GM12878 (cell line): ENCODE measurements around the gene OPCML. TPM values are rescaled to one million over a fixed set of nuclear protein-coding genes. Genes with fewer than 3 reads are reported as not detected.

Experiments used
- ATAC-seq: fragments of 200-7000 bp; cut with Tn5 transposase; 3 replicates; pipeline ENCODE4 v1.9.1; 2020; ENCODE audit warnings: mild to moderate bottlenecking, moderate library complexity
- BruUV-seq: library from RNA; stranded (reverse); fragments of 400-500 nt; replicated peaks from 2 replicates; lab custom pipeline; 2021; lab: Mats Ljungman, UMichigan
- CTCF ChIA-PET: fragments of 300-600 bp; sonication (Branson Sonifier 250); formaldehyde crosslinking; extraction: SDS; loops from one replicate; lab custom pipeline; 2021; ENCODE audit warnings: inconsistent platforms; lab: Yijun Ruan, JAX
- POLR2A ChIA-PET: fragments of 350-600 bp; formaldehyde crosslinking; extraction: SDS; loops from one replicate; lab custom pipeline; 2021; ENCODE audit warnings: inconsistent platforms; lab: Charles Lee
- RAD21 ChIA-PET: fragments of 300-600 bp; sonication (Branson Sonifier 250); formaldehyde crosslinking; loops from one replicate; lab custom pipeline; 2023; ENCODE audit warnings: antibody characterized with exemption; ENCODE audit not compliant: unreplicated experiment; lab: Charles Lee
- SMC1A ChIA-PET: fragments of 300-600 bp; sonication (Branson Sonifier 250); formaldehyde crosslinking; loops from one replicate; lab custom pipeline; 2023; ENCODE audit not compliant: unreplicated experiment, uncharacterized antibody; lab: Charles Lee
- DNase-seq: peaks from one replicate; pipeline ENCODE4 v3.0.0-alpha.2; 2011; ENCODE audit warnings: low read depth, low spot score
- FAIRE-seq: peaks from 3 replicates; lab custom pipeline; 2011; peaks lifted over from hg19 to GRCh38; lab: Jason Lieb, UNC
- H2AFZ ChIP-seq: 2 replicates; pipeline ENCODE4 v1.6.0; 2011; ENCODE audit warnings: low read depth, low read length, control low read depth; ENCODE audit not compliant: control insufficient read depth
- H3K27ac ChIP-seq: 2 replicates; pipeline ENCODE4 v1.5.1; 2011; ENCODE audit warnings: control low read depth; ENCODE audit not compliant: control insufficient read depth, insufficient read depth
- H3K27me3 ChIP-seq, 2 experiments: replicated peaks in 1 of 2; 2 replicates each; pipeline versions ENCODE4 v1.6.0 to v1.6.1; 2011; ENCODE audit warnings: low read length in 1 of 2; ENCODE audit not compliant: control insufficient read depth in 2 of 2, insufficient read depth in 2 of 2
- H3K36me3 ChIP-seq, 2 experiments: 2 replicates each; pipeline ENCODE4 v1.5.1; 2011; ENCODE audit warnings: low read length in 1 of 2; ENCODE audit not compliant: control insufficient read depth in 2 of 2, insufficient read depth in 2 of 2
- H3K4me1 ChIP-seq: 2 replicates; pipeline ENCODE4 v1.6.1; 2011; ENCODE audit warnings: mild to moderate bottlenecking, low read length, moderate library complexity, mixed read lengths; ENCODE audit not compliant: control insufficient read depth, insufficient read depth
- H3K4me2 ChIP-seq: 2 replicates; pipeline ENCODE4 v1.6.0; 2011; ENCODE audit warnings: control low read depth; ENCODE audit not compliant: control insufficient read depth, insufficient read depth
- H3K4me3 ChIP-seq: fragments of 200-600 bp; sonication (generic); 2 replicates; pipeline ENCODE4 v1.5.1; 2016
- H3K79me2 ChIP-seq: 2 replicates; pipeline ENCODE4 v1.6.0; 2011; ENCODE audit warnings: low read length; ENCODE audit not compliant: control insufficient read depth, insufficient read depth
- H3K9ac ChIP-seq: 2 replicates; pipeline ENCODE4 v1.8.0; 2011; ENCODE audit warnings: low read length, control low read depth, mixed read lengths; ENCODE audit not compliant: control insufficient read depth, insufficient read depth
- H3K9me3 ChIP-seq: replicated peaks from 3 replicates; pipeline ENCODE4 v1.5.1; 2011; ENCODE audit warnings: mild to moderate bottlenecking, low read length; ENCODE audit not compliant: control insufficient read depth, insufficient read depth
- H4K20me1 ChIP-seq: 2 replicates; pipeline ENCODE4 v1.6.0; 2011; ENCODE audit not compliant: control insufficient read depth, insufficient read depth
- ASH2L ChIP-seq: fragments of 300-600, 200-600 bp; sonication (generic); IDR thresholded peaks from 2 replicates; pipeline ENCODE4 v1.6.1; 2017; ENCODE audit warnings: low read depth, mild to moderate bottlenecking, borderline replicate concordance
- ATF3 ChIP-seq: IDR thresholded peaks from 2 replicates; pipeline ENCODE4 v1.6.1; 2011; ENCODE audit warnings: low read depth, mild to moderate bottlenecking, low read length, moderate library complexity, borderline replicate concordance; ENCODE audit errors: extremely low read depth
- BRCA1 ChIP-seq: IDR thresholded peaks from 2 replicates; pipeline ENCODE4 v1.6.1; 2011; ENCODE audit warnings: low read depth, low read length, improper control_type of control experiment
- DPF2 ChIP-seq: fragments of 450-650 bp; IDR thresholded peaks from 2 replicates; pipeline ENCODE4 v1.6.1; 2017; ENCODE audit warnings: mild to moderate bottlenecking
- E2F8 ChIP-seq: fragments of 450-650 bp; IDR thresholded peaks from 2 replicates; pipeline ENCODE4 v1.6.1; 2018; ENCODE audit warnings: mild to moderate bottlenecking, low read depth, moderate library complexity; ENCODE audit not compliant: partially characterized antibody
- MEF2B ChIP-seq: fragments of 450-650 bp; IDR thresholded peaks from 2 replicates; pipeline ENCODE4 v1.6.1; 2018; ENCODE audit warnings: mild to moderate bottlenecking, moderate library complexity; ENCODE audit not compliant: partially characterized antibody, poor library complexity, severe bottlenecking
- NFIC ChIP-seq: IDR thresholded peaks from 2 replicates; pipeline ENCODE4 v1.6.1; 2012; ENCODE audit warnings: low read depth, mild to moderate bottlenecking, inconsistent platforms, low read length, moderate library complexity
- POLR2A ChIP-seq: IDR thresholded peaks from 2 replicates; pipeline ENCODE4 v1.6.1; 2011; ENCODE audit warnings: low read depth, mild to moderate bottlenecking, low read length
- POU2F2 ChIP-seq: IDR thresholded peaks from 3 replicates; pipeline ENCODE4 v1.6.1; 2011; ENCODE audit warnings: low read depth, mild to moderate bottlenecking, low read length, borderline replicate concordance
- RAD21 ChIP-seq: IDR thresholded peaks from 2 replicates; pipeline ENCODE4 v1.6.1; 2011; ENCODE audit warnings: mild to moderate bottlenecking, low read depth, low read length, moderate library complexity; ENCODE audit not compliant: insufficient read depth
- RUNX3 ChIP-seq: IDR thresholded peaks from 2 replicates; pipeline ENCODE4 v1.6.1; 2012; ENCODE audit warnings: low read length, inconsistent platforms
- TBL1XR1 ChIP-seq: IDR thresholded peaks from 2 replicates; pipeline ENCODE4 v1.6.1; 2012; ENCODE audit warnings: low read depth, low read length, improper control_type of control experiment
- TCF7 ChIP-seq: IDR thresholded peaks from 2 replicates; pipeline ENCODE4 v1.6.1; 2014; ENCODE audit warnings: antibody characterized with exemption, borderline replicate concordance
- YBX1 ChIP-seq: fragments of 450-650 bp; IDR thresholded peaks from 2 replicates; pipeline ENCODE4 v1.6.1; 2016; ENCODE audit warnings: antibody characterized with exemption
- YY1 ChIP-seq: IDR thresholded peaks from 2 replicates; pipeline ENCODE4 v1.6.1; 2011; ENCODE audit warnings: low read depth, mild to moderate bottlenecking, low read length
- ZNF217 ChIP-seq: fragments of 450-650 bp; IDR thresholded peaks from 2 replicates; pipeline ENCODE4 v1.6.1; 2017; ENCODE audit warnings: antibody characterized with exemption, mild to moderate bottlenecking
- ZNF687 ChIP-seq: fragments of 450-650 bp; IDR thresholded peaks from 2 replicates; pipeline ENCODE4 v1.6.1; 2017; ENCODE audit warnings: mild to moderate bottlenecking, moderate library complexity
- WGBS: methylation state at CpG from one replicate; pipeline ENCODE4 v1.1.6; 2016; ENCODE audit warnings: low lambda C conversion rate; ENCODE audit not compliant: insufficient replicate concordance, insufficient coverage; ENCODE audit errors: missing lambda C conversion rate; 5-methylcytosine and 5-hydroxymethylcytosine counted together
- in situ Hi-C: fragments of 300-500 bp; cut with MboI; formaldehyde crosslinking; loops from 9 replicates; pipeline ENCODE4 v1.14.3; 2018; ENCODE audit warnings: mixed read lengths
- intact Hi-C: fragments of 100-400 bp; cut with micrococcal nuclease; formaldehyde crosslinking; loops from one replicate; pipeline ENCODE4 v1.14.2; 2022; ENCODE audit not compliant: unreplicated experiment
- polyA plus RNA-seq, 11 experiments: library from polyadenylated mRNA; depleted of rRNA in 4 of 11; unstranded in 6 of 11; stranded (reverse) in 5 of 11; fragments of >200 nt; fragmentation: Nextera tagmentation in 4 of 11; fragmentation: Illumina TruSeq in 1 of 11; extraction: Ambion mirVana in 4 of 11; extraction: Trizol in 1 of 11; gene quantifications; 1 replicate in 1 of 11; 2 replicates in 10 of 11; pipeline versions ENCODE4 v1.2.1 to v1.2.3, GENCODE V29; 2011 to 2016; ENCODE audit warnings: inconsistent platforms in 2 of 11, missing spikeins in 2 of 11, low read depth in 1 of 11
- total RNA-seq, 4 experiments: library from RNA; depleted of rRNA in 3 of 4; stranded (reverse); fragments of >200 nt in 3 of 4; fragmentation: Illumina TruSeq in 1 of 4; extraction: Trizol in 1 of 4; gene quantifications; 2 replicates each; pipeline versions ENCODE4 v1.2.1 to v1.2.3, GENCODE V29; 2013 to 2021

OPCML gene
- total and polyA plus RNA-seq, 10 of the 15 experiments (the other 5 are each of a cell fraction or from before 2014, with no cell fraction given), result 0.84 TPM; not detected in 9

GRCh38 chr11:133509924-133510697, 22.2 kb downstream of the OPCML start (continued):
- TF ChIP-seq YBX1, result no peak
- TF ChIP-seq TCF7, result no peak
- no peak for TF ChIP-seq ZNF217

- ChIA-PET POLR2A (no interaction called here), CTCF (no interaction called here), RAD21 (no interaction called here), SMC1A (interaction anchor here (0.6 kb wide), 1 partner anchor 26 kb away, joined by 3 read pairs; no protein-coding TSS in a partner anchor)
- Histone ChIP-seq H4K20me1 (no peaks in the 10 kb centered on the region), H3K27ac (no peak overlapping the region), H3K9me3 (no peaks in the 10 kb centered on the region; the same call in 2 of the 3 replicates), H3K4me1 (peaks cover 6% of the 10 kb centered on the region), H3K27me3 (no peaks in the 10 kb centered on the region; a peak in 1 of 4 replicates), H3K4me2 (no peak overlapping the region), H3K9ac (no peak overlapping the region), H2AFZ (no peak overlapping the region), H3K79me2 (no peaks in the 10 kb centered on the region), H3K36me3 (no peaks in the 10 kb centered on the region), H3K4me3 (no peak overlapping the region)
- intact Hi-C loops, result no loop called here
- DNase-seq (no peak), ATAC-seq (no peak), FAIRE-seq (no peak)
- 45% methylated on average over 11 of the region's 11 CpGs for WGBS
- BruUV-seq, result no TSS peak
- TF ChIP-seq POU2F2 (no peak), YY1 (no peak), YBX1 (no peak), RAD21 (no peak), ATF3 (no peak), POLR2A (no peak), ASH2L (no peak), RUNX3 (no peak), DPF2 (no peak), BRCA1 (no peak), NFIC (no peak), ZNF687 (no peak), MEF2B (no peak), E2F8 (no peak), TBL1XR1 (no peak)
- in situ Hi-C loops, result no loop called here
Measured at GRCh38 chr11:133508468-133508867, 23.8 kb downstream of the OPCML start.
